ENCODE measurements around the gene FIG4.
A peak's percentile ranks its signal among the peaks of the same experiment; 100 is the strongest.
"Not testable (repeated sequence)": the region's sequence is repeated elsewhere in the genome, so short reads cannot be mapped to it uniquely, and the experiment has no call there.

Gene FIG4

GRCh38 chr6:109864050-109864449 is 173.0 kb downstream of the FIG4 start:
- DNase-seq: no peak

GRCh38 chr6:109865968-109866367 is 174.9 kb downstream of the FIG4 start:
- no peak for DNase-seq

GRCh38 chr6:109867009-109867969 is 176.2 kb downstream of the FIG4 start:
- DNase-seq: peak; percentile 55

GRCh38 chr6:109867970-109868358 is 176.9 kb downstream of the FIG4 start:
- DNase-seq: peak; percentile 40

DNA sequence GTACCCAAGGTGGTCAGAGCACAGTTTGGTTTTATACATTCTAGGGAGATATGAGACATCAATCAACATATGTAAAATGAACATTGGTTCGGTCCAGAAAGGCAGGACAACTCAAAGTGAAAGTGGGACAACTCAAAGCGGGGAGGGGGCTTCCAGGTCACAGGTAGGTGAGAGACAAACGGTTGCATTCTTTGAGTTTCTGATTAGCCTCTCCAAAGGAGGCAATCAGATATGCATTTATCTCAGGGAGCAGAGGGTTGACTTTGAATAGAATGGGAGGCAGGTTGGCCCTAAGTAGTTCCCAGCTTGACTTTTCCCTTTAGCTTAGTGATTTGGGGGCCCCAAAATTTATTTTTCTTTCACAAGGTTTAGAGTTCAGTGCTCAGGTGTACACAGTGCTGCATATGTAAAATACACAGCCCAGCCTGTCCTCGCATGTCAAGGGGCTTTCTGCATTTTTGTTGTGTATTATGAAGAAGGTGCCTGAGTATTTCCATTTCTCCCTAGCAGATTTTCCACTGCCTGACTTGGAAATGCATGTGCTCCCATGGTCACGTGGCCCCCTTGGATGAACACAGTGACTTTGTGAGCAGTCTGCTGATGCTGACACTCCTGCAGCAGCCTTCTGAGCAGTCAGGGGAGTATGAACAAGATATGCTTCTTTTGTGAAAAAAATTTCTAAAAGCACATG is 178.4 kb downstream of the FIG4 start:
- not testable (repeated sequence) for DNase-seq

DNA sequence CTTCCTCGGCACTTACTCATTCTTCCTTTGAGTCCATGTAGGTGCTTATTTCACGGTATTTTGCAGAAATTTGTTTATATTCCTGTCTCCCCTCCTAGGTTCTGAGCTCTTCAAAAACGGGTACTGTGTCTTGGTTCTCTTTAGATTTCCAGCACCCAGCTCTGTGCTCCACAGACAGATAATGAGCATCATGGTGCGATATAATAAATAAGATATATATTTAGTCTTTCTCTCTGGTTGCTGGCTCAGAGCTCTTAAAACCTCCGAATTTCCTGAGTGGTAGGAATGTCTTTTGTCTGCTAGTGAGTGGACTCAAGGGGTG is 179.0 kb downstream of the FIG4 start:
- DNase-seq: no peak

- DNase-seq: no peak
Measured at GRCh38 chr6:109872549-109872948, 181.5 kb downstream of the FIG4 start.

- DNase-seq: no peak
Measured at GRCh38 chr6:109872968-109873545, 182.0 kb downstream of the FIG4 start.

GRCh38 chr6:109874086-109874485 is 183.0 kb downstream of the FIG4 start:
- no peak for DNase-seq

DNA sequence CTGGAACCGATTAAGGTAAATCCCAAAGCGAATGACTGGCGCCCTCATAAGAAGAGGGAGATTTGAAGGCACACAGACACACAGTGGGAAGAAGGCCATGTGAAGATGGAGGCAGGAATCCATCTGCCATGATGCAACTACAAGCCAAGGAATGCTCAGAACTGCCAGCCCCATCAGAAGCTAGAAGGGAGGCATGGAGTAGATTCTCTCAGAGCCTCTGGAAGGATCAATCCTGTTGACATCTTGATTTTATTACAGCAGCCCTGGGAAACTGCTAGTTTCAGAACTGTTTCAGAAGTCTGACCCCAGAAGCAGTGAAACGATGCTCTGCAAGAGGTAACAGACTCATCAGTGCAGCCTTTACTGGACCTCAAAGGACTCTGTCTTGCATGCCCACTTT is 183.5 kb downstream of the FIG4 start:
- no peak for DNase-seq
